Fibroblast of mammary gland (primary cell): ENCODE data around the gene DNMT3L.

ENCODE experiments used
- DNase-seq: peaks from one replicate; pipeline ENCODE4 v3.0.0-alpha.2; 2010; ENCODE audit warnings: low read depth
- H3K4me3 ChIP-seq: 2 replicates; pipeline ENCODE4 v1.5.1; 2011; ENCODE audit warnings: low read depth, mild to moderate bottlenecking, low read length, moderate library complexity; ENCODE audit not compliant: control insufficient read depth
- CTCF ChIP-seq: conservative IDR thresholded peaks from 2 replicates; pipeline ENCODE4 v1.5.1; 2011; ENCODE audit warnings: low read depth, low read length, inconsistent platforms; ENCODE audit not compliant: control insufficient read depth, insufficient read depth

Gene DNMT3L

DNA sequence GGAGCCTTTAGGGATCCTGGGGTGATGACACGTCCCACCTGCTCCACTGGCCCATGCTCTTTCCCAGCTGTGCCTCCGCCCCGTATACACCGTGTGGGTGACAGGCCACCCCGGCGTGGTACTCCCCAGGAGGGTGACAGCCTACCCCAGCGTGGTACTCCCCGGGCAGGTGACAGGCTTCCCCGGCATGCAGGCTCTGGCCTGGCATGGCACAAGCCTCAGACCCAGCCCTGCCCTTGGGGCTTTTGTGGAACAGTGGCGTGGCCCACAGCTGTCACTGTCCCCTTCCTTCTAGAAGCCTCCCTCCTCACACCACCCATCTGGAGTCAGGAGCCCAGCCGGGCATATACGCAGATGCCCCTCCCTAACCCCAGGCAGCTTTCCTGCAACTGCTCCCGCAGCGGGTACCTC lies 33.5 kb upstream of the DNMT3L start:
- TF ChIP-seq CTCF, result no peak
- no peak for DNase-seq
- no peak overlapping the region for H3K4me3 ChIP-seq

- no peak overlapping the region for H3K4me3 ChIP-seq
- peak; percentile 68 for DNase-seq
- TF ChIP-seq CTCF, result no peak
Observed at GRCh38 chr21:44294391-44295162, 32.9 kb upstream of the DNMT3L start.

DNA sequence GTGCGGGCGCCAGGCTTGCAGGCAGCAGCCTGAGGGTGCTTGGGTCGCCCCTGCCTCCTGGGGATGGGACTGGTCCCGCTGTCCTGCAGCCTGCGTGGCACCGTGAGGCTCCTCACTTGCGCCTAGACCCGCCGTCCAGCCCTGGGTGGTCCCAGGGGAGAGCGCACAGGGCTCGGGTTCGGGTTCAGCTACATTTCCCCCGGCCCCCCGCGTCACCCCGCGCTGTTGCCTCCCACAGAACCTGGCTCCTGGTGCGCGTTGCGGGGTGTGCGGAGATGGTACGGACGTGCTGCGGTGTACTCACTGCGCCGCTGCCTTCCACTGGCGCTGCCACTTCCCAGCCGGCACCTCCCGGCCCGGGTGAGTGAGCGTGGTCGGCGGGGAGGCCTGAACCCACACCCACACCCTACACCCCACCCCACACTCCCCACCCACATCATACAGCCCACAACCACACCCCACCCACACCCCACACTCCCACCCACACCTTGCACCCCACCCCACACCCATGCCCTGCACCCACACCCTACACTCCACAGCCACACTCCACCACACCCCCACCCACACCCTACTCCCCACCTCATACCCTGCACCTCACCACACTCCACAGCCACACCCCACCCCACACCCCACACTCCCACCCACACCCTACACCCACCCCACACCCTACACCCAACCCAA lies 32.0 kb upstream of the DNMT3L start:
- DNase-seq, result no peak
- no peak overlapping the region for H3K4me3 ChIP-seq
- TF ChIP-seq CTCF, result no peak

- no peak overlapping the region for H3K4me3 ChIP-seq
- no peak for DNase-seq
- TF ChIP-seq CTCF, result no peak
Observed at GRCh38 chr21:44292812-44293195, 31.1 kb upstream of the DNMT3L start.

DNA sequence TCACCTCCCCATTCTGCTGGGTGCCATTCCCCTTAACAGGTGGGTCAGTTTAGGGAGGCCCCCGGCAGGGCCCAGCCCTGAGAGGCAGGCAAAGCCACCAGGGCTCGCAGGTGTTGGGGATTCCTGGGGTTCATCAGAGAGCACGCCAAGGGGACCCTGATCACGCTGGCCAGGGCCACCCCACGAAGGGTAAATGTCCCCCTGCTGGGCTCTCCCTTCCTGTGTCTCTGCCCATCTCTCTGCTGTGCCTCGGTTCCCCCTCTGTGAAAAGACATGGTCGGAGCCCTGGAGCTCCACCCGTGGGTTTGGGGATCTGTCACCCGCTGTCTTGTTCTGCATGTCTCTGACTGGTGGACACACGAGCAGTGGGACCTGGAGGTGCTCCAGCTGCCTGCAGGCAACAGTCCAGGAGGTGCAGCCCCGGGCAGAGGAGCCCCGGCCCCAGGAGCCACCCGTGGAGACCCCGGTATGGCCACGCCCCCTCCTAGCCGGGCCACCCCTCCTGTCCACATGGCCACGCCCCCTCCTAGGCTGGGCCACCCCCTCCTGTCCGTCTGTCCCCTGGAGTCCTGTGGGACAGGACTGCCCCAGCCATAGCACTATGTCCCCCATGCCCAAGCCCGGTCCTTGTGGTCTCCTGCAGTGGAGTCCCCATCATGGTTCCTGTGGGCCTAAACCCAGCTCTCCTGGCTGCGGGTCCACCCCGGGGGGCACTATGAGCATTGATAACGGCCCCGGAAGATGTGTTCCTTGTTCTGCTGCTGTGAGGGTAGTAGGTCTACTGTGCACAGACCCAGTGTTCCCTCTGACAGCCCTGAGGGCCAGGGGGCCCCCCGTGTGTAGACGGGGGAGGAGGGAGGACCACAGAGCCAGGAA lies 30.5 kb upstream of the DNMT3L start:
- H3K4me3 ChIP-seq, result no peak overlapping the region
- DNase-seq, result no peak
- no peak for TF ChIP-seq CTCF

GRCh38 chr21:44291078-44291935 lies 29.6 kb upstream of the DNMT3L start:
- no peak for DNase-seq
- no peak overlapping the region for H3K4me3 ChIP-seq
- TF ChIP-seq CTCF, result no peak
